ENCODE results near the gene ITGAX. TPM values are rescaled to one million over a fixed set of nuclear protein-coding genes. Genes with fewer than 3 reads are reported as not detected.

The ITGAX gene
- total and polyA plus RNA-seq, 7 donors: 0.60 to 7.6 (median 1.8) TPM

DNA sequence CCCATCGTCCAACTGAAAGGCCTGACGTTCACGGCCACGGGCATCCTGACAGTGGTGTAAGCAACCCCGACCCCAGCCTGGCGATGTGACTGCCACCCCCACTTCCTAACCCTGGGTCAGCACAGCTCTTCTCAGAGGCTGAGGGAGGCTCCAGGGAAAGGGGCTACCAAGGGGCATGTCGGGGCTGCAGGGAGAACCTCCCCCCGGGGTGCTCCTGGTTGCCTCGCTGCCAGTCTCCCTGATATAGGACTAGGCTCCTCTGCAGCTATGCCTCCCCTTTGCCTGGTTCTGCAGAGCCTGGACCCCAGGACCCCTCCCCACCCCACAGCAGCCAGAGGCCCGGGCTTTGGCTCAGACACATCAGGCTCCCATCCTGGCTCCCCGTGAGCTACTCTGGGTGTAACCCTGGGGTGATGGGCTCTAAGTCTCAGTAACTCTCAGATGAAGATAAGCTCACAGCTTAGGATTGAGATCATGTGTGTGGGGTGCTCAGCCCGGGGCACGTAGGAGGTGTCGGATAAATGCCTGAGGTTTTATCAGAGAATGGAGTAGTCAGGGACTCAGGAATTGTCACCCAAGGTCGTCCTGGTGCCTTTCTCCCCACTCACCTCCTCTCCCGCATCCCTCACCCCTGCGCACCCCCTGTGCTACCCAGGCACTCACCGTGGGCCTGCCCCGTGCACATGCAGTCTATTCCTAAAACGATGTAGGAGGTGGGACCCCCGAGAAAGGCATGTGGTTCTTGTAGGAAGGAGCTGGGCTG lies 48.8 kb downstream of the ITGAX start:
- Histone ChIP-seq H3K9me3 (peaks cover 0 to 2% (median under 1%) of the 10 kb centered on the region in 4 donors), H3K4me3 (no peak overlapping the region), H3K27me3 (peaks cover 0 to 3% (median 0%) of the 10 kb centered on the region in 3 donors), H3K27ac (no peak overlapping the region), H3K4me1 (no peaks in the 10 kb centered on the region), H3K36me3 (no peaks in the 10 kb centered on the region)
- no peak for DNase-seq
- WGBS, 2 donors: 84 to 85% methylated on average over 21 of the region's 21 CpGs
- TF ChIP-seq POLR2A (IDR thresholded peaks at IDR 0.05): no peak
- TF ChIP-seq, protein P1, sequence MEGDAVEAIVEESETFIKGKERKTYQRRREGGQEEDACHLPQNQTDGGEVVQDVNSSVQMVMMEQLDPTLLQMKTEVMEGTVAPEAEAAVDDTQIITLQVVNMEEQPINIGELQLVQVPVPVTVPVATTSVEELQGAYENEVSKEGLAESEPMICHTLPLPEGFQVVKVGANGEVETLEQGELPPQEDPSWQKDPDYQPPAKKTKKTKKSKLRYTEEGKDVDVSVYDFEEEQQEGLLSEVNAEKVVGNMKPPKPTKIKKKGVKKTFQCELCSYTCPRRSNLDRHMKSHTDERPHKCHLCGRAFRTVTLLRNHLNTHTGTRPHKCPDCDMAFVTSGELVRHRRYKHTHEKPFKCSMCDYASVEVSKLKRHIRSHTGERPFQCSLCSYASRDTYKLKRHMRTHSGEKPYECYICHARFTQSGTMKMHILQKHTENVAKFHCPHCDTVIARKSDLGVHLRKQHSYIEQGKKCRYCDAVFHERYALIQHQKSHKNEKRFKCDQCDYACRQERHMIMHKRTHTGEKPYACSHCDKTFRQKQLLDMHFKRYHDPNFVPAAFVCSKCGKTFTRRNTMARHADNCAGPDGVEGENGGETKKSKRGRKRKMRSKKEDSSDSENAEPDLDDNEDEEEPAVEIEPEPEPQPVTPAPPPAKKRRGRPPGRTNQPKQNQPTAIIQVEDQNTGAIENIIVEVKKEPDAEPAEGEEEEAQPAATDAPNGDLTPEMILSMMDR (IDR thresholded peaks at IDR 0.05): no peak
- TF ChIP-seq EP300 (IDR thresholded peaks at IDR 0.05): no peak
- no peak for TF ChIP-seq POLR2AphosphoS5 (IDR thresholded peaks at IDR 0.05)
- intact Hi-C loops (cut with DNase I): no loop called here

GRCh38 chr16:31404353-31405064 lies 49.5 kb downstream of the ITGAX start:
- no peak overlapping the region for H3K4me3 ChIP-seq
- no peaks in the 10 kb centered on the region for H3K4me1 ChIP-seq
- H3K36me3 ChIP-seq: no peaks in the 10 kb centered on the region
- DNase-seq: no peak
- TF ChIP-seq POLR2A (IDR thresholded peaks at IDR 0.05) (no peak), EP300 (IDR thresholded peaks at IDR 0.05) (no peak), POLR2AphosphoS5 (IDR thresholded peaks at IDR 0.05) (no peak)
- TF ChIP-seq, protein P1 (IDR thresholded peaks at IDR 0.05): no peak
- intact Hi-C loops (cut with DNase I): no loop called here
- 61 to 62% methylated on average over 9 of the region's 9 CpGs for WGBS, 2 donors
- H3K27me3 ChIP-seq: peaks cover 0 to 7% (median 0%) of the 10 kb centered on the region in 3 donors
- no peak overlapping the region for H3K27ac ChIP-seq
- peaks cover 0 to 2% (median under 1%) of the 10 kb centered on the region in 4 donors for H3K9me3 ChIP-seq

DNA sequence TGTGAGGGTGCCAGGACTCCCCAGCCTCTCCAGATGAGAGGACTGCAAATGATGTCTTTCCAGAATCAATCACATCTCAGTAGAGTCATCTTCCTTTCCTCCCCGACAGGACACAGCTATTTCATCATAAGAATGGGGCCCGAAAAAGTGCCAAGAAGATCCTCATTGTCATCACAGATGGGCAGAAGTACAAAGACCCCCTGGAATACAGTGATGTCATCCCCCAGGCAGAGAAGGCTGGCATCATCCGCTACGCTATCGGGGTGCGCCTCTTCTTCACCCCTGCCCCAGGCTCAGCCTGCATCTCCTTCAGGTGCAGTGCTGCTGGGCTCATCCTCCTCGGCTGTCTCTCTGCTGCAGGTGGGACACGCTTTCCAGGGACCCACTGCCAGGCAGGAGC lies 52.4 kb downstream of the ITGAX start:
- intact Hi-C loops (cut with DNase I): no loop called here
- H3K27ac ChIP-seq: no peak overlapping the region
- DNase-seq: no peak
- 84 to 89% methylated on average over 8 of the region's 8 CpGs for WGBS, 2 donors
- H3K27me3 ChIP-seq: peaks cover 0 to 7% (median 0%) of the 10 kb centered on the region in 3 donors
- no peak for TF ChIP-seq EP300 (IDR thresholded peaks at IDR 0.05)
- TF ChIP-seq POLR2AphosphoS5 (IDR thresholded peaks at IDR 0.05): no peak
- TF ChIP-seq, protein P1 (IDR thresholded peaks at IDR 0.05): no peak
- TF ChIP-seq POLR2A (IDR thresholded peaks at IDR 0.05): no peak
- no peaks in the 10 kb centered on the region for H3K36me3 ChIP-seq
- H3K9me3 ChIP-seq: no peaks in the 10 kb centered on the region
- no peaks in the 10 kb centered on the region for H3K4me1 ChIP-seq
- no peak overlapping the region for H3K4me3 ChIP-seq

- Histone ChIP-seq H3K4me3 (no peak overlapping the region), H3K27ac (no peak overlapping the region), H3K36me3 (no peaks in the 10 kb centered on the region), H3K4me1 (no peaks in the 10 kb centered on the region), H3K9me3 (no peaks in the 10 kb centered on the region), H3K27me3 (peaks cover 0 to 7% (median 0%) of the 10 kb centered on the region in 3 donors)
- WGBS, 2 donors: 17 to 56% methylated on average over 3 of the region's 3 CpGs
- no peak for TF ChIP-seq POLR2AphosphoS5 (IDR thresholded peaks at IDR 0.05)
- TF ChIP-seq, protein P1 (IDR thresholded peaks at IDR 0.05): no peak
- TF ChIP-seq EP300 (IDR thresholded peaks at IDR 0.05): no peak
- TF ChIP-seq POLR2A (IDR thresholded peaks at IDR 0.05): no peak
- no peak for DNase-seq
- intact Hi-C loops (cut with DNase I): no loop called here
Observed at GRCh38 chr16:31409433-31409832, 54.5 kb downstream of the ITGAX start.

Measured in sigmoid colon (tissue), 7 donors.